NCI-H69 (cell line): ENCODE measurements around the gene LPCAT1.
"Not testable (repeated sequence)": the region's sequence is repeated elsewhere in the genome, so short reads cannot be mapped to it uniquely, and the experiment has no call there.

Source experiments
- DNase-seq: peaks from one replicate; lab custom pipeline; 2025; lab: John Stamatoyannopoulos, UW

Gene LPCAT1

DNA sequence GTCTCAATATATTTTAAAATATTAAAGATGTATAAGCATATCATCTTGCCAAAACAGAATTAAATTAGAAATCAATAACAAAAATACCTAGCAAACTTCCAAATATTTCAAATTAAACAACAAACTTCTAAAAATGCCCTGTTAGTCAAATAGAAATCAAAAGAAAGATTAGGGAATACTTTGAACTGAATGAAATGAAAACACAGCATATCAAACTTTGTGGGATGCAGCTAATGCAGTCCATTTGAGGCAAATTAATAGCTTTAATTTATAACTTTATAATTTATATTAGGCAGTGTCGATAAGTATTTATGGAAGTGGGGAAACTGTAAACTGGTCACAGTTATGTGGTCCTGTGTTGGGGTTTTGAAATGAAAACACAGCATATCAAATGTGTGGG lies 95.7 kb downstream of the LPCAT1 start:
- DNase-seq = no peak

DNA sequence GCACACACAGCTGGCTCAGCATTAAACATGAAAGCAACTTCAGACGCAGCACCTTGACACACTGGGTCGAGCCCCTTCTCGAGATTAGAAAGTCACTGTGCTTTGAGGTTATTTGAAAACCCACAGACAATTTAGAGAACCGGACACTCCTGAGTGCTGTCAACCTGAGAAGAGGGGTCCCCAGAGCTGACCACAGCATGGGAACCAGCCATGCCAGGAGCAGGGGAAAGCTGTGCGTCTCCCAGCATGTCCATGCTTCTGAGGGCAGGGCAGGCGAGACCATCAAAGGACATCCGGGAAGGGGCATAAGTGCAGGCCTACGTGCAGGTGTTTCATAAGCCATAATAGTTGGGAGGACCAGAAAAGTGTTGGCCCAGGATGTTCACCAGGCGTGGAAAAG lies 99.0 kb downstream of the LPCAT1 start:
- no peak for DNase-seq

DNA sequence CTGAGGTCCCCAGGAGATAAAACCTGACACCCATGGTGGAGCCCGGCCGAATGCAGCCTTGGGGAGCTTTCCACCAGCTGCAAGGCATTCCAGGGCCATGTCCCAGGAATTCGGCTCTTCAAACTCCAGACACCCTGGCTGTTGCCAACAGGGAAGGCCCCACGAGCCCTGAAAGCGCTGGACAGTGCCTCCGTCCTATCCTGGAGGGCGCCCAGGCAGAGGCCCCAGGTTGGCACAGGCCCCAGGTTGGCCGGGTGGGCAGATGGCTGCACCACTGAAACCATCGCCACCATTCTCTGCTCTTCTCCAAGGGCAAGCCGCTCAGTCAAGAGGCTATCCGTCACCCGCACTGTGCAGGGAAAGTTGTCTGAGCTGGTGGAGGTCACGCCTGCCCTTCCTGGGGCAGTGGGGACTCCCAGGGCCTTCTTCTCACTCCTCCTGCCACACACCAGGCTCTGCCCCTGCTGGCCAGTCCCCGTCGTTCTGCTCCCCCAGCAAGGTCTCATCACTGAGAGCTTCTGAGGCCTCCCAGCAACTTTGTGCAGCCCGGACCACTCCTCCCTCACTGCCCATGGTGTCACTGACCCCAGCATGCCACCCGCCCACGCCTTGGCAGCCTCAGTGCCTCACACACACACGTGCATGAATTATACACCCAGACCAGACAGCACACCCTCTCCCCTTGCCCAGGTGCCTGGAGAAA lies 99.7 kb downstream of the LPCAT1 start:
- DNase-seq = no peak

DNA sequence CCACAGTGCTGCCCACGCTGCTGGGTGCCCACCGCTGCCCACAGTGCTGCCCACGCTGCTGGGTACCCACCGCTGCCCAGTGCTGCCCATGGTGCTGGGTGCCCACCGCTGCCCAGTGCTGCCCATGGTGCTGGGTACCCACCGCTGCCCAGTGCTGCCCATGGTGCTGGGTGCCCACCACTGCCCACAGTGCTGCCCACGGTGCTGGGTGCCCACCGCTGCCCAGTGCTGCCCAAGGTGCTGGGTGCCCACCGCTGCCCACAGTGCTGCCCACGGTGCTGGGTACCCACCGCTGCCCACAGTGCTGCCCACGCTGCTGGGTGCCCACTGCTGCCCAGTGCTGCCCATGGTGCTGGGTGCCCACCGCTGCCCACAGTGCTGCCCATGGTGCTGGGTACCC lies 101.2 kb downstream of the LPCAT1 start:
- not testable (repeated sequence) for DNase-seq

DNA sequence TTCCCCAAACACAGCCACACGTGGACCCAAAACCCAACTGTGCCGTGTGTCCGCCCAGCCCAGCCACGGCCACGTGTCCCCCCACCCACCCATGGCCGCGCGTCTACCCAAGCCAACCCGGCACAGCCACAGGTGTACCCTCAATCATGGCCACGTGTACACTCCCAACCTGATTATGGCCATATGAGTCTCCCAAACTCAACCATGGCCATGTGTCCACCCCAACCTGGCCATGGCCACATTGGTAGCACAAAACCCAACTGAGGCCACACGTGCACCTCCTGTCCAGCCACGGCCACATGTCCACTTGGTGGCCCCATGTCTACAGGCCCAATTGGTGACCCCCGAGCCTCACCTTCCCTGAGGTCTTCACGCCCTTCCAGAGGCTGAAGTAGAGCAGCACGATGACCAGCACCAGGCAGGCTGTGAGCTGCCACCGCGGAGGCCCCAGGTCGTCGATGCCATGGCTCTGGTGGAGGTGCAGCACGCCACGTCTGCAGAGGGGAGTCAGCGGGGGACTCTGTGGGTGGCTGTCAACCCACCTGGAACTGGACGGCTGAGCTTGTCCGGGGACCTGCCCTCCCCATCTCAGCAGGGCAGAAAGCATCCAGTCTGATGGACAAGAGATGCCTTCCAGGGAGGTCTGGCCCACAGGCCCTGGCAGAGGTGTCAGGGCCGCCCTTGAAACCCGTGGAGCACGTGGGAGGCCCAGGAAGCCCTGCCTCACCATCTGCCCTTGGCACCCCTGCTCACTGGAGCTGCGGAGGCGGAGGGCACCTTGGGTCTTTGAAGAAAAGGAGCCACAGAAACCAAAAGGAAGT lies 102.0 kb downstream of the LPCAT1 start:
- DNase-seq = no peak

DNA sequence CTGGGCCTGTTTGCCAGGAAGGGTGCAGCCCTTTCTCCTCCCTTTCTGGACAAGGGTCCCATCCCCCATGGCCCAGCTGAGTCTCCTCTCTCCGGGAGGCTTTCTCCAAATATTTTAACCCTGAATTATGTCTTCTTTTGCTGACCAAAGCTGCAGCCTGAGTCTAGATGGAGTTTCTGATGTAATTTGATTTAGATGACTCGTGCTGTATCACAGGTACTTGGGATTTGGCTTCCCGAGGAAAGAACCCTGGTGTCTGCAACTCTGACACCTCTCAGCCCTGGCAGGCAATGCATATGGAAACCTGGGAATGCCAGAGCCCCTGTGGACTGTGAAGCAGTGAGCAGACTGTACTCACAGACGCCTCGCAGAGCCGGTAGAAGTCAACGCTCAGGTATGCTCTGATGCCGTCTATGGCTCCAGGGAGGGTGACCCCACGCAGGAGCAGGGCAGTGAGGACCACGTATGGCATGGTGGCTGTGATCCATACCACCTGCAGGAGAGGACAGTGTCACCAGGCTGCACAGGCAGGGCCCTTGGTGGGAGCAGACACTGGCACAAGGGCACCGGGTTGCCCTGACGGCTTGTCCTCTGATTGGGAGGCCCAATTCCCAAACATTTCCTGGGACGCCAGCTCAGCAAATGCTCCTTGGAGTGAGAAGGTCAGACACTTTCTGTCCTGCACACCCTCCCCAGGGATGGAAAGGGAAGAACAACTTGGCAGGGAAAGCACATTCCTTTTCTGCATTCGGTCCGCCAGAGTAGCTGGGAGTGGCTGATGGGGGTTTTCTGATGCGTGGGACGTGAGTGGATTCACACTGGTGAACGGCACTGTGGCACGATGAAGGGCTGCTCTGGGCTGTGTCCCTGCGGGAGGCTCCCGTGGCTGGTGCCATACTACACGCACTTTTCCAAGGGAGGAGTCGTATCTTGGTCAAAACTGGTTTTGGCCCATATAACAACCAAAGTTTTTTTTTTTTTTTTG lies 103.3 kb downstream of the LPCAT1 start:
- DNase-seq = no peak

DNA sequence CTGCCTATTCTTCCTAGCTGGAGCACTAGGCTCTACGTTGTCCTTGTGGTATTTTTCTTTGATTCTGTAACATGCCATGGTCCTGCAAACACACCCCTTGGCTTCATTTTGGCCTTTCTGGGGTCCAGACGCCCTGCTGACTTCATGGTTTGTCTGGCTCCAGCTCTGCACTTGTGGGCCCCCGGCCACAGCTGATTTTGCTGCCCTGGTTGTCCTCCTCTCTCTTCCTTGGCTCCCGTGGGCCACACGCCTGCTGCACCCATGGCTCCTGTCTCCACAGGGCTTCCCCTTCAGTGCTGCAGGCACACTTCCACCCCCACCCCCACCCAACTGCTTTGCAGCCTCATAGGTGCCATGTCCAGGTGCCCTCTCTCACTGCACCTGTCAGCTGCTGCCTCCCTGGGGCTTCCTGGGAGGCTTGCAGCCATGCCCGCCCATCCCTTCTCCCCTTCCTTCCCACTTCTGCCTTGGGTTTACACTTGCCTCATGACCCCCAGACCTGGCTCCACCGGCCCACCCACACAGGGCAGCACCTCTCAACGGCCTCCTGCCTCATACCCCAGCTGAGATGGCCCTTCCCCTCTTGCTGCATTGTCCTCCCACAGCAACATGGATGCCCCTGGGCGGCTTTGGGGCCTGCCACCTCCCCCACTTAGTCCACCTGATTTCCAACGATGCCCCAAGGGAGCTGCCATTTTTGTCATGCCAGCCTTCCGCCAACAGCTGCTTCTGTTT lies 104.1 kb downstream of the LPCAT1 start:
- DNase-seq = peak; percentile 32

DNA sequence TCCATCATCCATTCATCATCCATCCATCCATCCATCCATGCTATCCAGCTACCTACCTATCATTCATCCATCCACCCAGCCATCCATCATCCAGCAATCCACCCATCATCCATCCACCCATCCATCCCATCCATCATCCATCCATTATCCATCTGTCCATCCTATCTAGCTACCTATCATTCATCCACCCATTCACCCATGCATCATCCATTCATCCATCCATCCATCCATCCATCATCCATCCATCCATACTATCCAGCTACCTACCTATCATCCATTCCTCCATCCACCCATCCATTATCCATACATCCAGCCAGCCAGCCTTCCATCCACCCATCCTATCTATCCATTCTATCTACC lies 104.9 kb downstream of the LPCAT1 start:
- no peak for DNase-seq

DNA sequence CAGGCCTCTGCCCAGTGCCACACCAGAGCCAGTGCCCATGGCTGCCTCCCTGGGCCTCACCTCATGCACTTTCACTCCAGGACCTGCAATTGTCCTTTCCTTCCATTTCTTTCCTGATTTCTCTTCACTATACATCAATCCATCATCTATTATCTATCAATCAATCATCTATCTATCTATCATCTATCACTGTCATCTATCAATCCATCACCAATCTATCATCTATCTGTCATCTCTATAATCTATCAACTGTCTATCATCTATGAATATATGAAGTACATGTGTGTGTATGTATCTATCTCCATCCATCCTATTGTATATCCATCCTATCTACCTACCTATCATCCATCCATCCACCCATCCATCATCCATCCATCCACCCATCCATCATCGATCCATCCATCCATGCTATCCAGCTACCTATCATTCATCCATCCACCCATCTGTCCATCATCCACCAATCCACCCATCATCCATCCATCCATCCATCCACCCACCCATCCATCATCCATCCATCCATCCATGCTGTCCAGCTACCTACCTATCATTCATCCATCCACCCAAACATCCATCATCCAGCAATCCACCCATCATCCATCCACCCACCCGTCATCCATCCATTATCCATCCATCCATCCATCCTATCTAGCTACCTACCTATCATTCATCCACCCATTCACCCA lies 105.4 kb downstream of the LPCAT1 start:
- no peak for DNase-seq

DNA sequence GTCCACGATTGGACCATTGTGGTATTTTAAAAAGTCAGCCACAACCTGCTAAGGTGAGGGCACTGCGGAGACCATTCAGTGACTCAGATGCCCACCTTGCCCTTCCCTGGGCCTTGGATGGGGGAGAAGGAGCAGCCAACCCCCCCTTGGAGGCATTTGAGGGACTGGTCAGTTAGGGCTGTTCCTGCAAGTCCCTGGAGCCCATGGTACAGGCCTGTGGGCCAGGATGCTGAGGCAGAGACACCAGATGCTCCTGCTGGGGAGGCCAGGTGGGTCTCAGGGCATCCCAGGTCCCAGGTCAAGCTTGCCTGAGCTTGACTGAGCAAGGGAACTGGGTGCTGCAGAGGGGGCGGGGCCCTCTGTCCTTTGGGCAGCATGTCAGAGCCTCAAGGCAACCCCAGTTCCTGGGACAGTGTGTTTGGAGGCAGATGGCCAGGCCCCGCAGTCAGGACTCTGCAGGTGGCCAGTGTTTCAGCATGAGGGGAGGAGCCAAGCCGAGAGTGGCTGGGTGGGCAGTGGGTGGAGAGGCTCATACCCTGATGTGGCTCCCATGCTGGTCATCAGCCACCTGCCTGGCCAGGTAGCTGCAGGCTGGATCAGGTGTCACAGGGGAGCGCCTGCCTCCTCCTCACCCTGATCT lies 106.1 kb downstream of the LPCAT1 start:
- DNase-seq = peak; percentile 26

DNA sequence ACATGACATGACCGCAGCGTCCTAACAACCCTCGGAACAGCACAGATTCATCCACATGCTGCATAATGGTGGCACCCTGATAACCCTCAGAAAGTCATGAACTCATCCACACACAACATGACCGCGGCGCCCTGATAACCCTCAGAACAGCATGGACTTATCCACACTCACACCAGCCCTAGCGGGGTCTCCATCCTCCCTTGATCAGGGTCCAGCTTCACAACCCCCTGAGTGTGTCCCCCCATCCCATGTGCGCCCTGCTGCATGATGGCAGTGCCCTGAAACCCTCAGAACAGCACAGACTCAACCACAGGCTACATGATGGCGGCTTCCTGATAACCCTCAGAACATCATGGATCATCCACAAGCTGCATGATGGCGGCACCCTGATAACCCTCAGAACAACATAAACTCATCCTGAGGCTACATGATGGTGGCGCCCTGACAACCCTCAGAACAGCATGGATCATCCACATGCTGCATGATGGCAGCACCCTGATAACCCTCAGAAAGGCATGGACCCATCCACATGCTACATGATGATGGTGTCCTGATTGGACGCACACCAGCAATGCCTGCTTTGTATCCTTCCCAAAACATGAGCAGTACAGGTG lies 106.8 kb downstream of the LPCAT1 start:
- no peak for DNase-seq

DNA sequence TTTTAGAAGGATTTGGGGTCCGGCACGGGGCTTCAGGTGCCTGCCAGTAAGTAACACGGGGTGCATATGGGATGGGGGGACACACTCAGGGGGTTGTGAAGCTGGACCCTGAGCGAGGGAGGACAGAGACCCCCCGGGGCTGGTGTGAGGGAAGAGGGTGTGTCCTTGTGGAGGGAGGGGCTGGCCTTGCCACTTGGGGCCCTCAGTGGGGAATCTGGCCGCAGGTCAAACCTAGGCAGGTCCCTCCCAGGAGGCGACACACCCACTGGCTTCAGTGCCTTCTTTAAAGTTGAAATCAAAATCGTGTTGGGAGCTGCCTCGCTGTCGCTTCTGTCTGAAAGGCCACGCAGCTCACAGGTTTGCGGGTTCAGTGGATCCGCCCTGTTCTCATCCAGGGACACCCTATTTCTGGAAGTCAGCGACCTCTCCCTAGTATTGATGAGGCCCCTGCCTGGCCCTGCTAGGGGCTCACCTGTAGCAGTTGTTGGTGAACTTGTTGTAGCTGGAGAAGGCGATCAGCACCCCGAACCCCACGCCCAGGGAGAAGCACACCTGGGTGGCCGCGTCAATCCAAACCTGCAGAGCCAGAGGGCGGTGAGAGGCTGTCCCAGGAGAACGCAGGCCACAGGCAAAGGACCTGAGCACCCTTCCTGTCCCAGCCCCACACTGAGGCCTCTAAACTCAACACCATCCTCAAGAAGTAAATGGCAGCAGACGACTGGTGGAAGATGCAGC lies 108.0 kb downstream of the LPCAT1 start:
- DNase-seq = no peak

DNA sequence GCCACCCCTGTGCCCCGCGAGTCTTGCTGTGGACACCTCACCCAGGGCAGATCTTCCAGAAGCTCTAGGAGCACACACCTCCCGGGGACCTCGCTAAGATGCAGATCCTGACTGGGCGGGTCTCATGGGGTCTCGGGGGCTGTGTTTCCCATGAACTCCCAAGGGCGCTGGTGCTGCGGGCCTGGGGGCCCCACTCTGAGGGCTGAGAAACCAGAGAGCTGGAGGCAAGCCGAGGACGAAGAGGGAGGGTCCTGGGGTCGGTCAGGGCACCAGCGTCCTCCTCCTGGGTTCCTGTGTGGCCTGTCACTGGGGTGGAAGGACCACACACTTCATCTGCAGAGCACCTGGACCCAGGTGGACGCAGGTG lies 108.7 kb downstream of the LPCAT1 start:
- no peak for DNase-seq

DNA sequence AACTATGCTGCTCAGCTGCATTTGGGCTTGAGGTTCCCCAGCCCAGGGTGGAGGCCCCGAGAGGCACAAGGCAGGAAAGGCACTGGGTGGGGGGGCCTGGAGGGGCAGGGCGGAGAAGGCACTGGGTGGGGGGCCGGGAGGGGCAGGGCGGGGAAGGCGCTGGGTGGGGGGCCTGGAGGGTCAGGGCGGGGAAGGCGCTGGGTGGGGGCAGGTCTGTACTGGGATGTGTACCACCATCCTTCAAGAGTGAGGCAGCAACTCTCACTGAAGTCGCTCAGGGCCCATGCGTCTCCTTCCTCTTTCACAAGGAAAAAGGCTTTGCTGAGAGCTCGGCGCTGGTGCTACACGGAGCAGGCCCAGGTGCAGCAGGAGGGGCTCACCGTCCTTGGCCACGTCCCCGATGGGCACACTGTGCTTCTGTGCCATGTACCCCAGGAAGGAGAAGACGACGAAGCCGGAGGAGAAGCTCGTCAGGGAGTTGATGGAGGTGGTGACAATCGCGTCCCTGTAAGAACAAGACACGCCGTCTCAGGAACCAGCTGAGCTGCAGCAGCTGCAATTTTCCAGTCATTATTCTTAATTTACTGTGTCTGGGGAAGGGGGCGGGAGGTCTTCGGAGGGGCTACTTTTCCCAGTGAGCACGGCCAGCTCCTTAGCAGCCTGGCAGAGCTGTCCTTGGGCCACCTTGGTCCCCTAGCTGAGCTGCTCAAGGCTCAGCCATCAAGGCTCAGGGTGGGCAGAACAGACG lies 109.3 kb downstream of the LPCAT1 start:
- DNase-seq = peak; percentile 98

DNA sequence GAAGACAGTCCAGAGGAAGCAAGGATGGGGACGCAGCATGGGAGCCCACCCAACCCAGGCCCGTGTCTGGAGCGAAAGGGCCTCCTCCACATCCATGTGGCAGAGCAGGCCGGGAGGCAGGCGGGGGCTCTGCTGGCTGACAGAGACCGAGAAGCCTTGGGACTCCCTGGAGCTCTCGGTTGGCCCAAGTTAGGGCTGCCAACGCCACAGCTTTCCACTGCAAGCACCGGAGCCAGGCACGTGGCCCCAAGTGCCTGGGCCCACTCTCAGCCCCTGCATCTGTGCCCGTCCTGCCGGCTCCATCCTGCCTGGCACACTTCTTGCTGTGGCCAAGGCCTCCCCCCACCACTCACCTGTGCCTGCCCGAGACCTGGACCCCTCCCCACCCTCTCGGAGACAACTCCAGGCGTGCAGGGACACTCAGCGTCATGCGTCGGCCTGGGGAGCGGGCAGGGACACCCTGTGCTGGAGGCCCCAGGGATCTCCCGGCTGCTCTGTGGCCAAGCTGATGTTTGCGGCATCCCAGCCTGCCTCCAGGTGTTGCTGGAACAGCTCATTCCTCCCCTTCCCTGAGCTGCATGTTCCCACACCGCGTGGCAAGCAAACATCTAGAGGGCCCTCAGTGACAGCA lies 110.0 kb downstream of the LPCAT1 start:
- DNase-seq = no peak

DNA sequence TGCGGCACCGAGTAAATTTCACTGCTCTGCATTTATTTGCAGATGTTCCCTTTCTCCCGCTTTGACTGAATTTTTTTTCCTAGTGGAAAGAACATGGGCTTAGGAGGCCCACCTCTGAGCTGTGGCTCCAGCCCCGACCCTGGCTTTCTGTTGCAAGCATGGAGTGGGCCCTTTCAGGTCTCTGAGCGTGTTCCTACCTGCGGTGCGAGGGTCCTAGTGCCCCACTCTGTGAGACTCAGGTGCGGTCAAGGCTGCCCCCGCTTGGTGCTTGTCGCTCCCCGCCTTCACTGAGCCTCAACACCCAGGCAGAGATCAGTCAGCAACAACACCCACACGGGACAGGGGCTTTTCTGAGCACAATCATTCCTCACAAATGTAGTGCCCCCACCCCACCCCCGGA lies 110.5 kb downstream of the LPCAT1 start:
- DNase-seq = no peak

DNA sequence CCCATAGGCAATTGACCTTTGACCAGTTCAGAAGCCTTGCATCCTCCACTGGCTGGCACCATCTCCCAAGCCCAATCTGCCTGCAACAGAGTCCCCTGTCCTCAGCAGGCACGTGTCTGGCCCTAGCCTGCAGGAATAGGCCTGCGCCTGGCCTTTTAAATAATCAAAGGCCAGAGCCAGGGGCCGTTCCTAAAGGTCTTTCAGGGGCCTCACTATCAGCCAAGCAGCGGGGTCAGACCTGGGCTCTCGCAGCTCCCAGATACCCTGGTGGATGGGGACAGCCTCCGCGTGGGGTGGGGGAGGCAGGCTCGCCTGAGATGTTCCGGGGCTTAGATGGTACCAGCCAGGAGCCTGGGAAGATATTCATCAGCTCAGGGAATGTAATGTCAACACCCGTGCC lies 111.1 kb downstream of the LPCAT1 start:
- DNase-seq = no peak

DNA sequence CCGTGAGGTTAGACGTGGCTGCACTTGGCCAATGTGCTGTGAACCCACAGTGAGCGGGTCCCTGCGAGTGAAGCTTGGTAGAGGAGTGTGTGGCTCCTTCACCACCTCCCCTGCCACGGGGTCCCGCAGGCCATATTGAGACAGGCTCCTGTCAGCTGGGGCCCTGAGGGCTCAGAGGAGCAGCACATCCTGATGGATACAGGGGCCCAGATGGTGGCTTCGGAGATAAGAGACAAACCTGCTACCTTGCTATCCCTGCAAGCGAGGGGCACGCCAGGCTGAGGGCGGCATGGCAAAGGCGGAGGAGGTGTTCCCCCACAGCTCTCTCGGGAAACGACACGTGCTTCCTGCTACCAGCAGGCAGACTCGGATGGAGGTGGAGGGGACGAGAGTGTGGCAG lies 111.6 kb downstream of the LPCAT1 start:
- no peak for DNase-seq
